ENCODE measurements around the gene PCNP. TPM values are rescaled to one million over a fixed set of nuclear protein-coding genes. Genes with fewer than 3 reads are reported as not detected.
A peak's percentile ranks its signal among the peaks of the same experiment; 100 is the strongest.

The PCNP gene
- total RNA-seq, 1 experiment from 2014 or later = 194 TPM

DNA sequence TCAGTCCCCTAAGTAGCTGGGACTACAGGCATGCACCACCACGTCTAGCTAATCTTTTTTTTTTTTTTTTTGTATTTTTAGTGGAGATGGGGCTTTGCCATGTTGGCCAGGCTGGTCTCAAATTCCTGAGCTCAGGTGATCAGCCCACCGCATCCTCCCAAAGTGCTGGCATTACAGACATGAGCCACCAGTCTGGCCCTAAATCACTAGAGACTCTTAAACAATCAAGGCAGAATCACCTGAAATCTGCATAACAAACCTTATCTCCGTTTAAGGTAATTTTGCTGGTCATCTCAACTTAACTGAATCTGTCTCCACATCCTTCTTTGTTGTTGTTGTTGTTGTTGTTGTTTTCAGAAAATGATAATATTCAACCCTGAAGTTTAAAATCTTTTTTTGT, 17.9 kb upstream of the PCNP start:
- ChIA-PET CTCF (no interaction called here), POLR2A (ENCODE audit: low non-redundant PET) (no interaction called here)
- Histone ChIP-seq H3K27ac (ENCODE audit: low read depth, low read length, poor library complexity, severe bottlenecking) (no peak overlapping the region), H3K9me3 (ENCODE audit: low read depth, low read length, poor library complexity, severe bottlenecking) (no peaks in the 10 kb centered on the region), H3K4me3 (ENCODE audit: low read depth, low read length, poor library complexity, severe bottlenecking) (no peak overlapping the region), H3K4me1 (ENCODE audit: insufficient read depth, low read length, poor library complexity, severe bottlenecking) (no peaks in the 10 kb centered on the region), H3K36me3 (ENCODE audit: insufficient read depth, low read length, poor library complexity, severe bottlenecking) (no peaks in the 10 kb centered on the region), H3K27me3 (replicated peaks; ENCODE audit: insufficient read depth, low read depth, low read length, poor library complexity) (no peaks in the 10 kb centered on the region)
- TF ChIP-seq, protein P1, sequence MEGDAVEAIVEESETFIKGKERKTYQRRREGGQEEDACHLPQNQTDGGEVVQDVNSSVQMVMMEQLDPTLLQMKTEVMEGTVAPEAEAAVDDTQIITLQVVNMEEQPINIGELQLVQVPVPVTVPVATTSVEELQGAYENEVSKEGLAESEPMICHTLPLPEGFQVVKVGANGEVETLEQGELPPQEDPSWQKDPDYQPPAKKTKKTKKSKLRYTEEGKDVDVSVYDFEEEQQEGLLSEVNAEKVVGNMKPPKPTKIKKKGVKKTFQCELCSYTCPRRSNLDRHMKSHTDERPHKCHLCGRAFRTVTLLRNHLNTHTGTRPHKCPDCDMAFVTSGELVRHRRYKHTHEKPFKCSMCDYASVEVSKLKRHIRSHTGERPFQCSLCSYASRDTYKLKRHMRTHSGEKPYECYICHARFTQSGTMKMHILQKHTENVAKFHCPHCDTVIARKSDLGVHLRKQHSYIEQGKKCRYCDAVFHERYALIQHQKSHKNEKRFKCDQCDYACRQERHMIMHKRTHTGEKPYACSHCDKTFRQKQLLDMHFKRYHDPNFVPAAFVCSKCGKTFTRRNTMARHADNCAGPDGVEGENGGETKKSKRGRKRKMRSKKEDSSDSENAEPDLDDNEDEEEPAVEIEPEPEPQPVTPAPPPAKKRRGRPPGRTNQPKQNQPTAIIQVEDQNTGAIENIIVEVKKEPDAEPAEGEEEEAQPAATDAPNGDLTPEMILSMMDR (conservative IDR thresholded peaks at IDR 0.05; ENCODE audit: low read depth, low read length) = no peak
- no peak for TF ChIP-seq EZH2 (IDR thresholded peaks at IDR 0.05; ENCODE audit: borderline replicate concordance, low read depth, low read length, poor library complexity, severe bottlenecking)
- no peak for DNase-seq (ENCODE audit: low spot score)
- no TSS peak for BruUV-seq (replicated peaks)
- intact Hi-C loops (cut with micrococcal nuclease; ENCODE audit: unreplicated experiment) = no loop called here

DNA sequence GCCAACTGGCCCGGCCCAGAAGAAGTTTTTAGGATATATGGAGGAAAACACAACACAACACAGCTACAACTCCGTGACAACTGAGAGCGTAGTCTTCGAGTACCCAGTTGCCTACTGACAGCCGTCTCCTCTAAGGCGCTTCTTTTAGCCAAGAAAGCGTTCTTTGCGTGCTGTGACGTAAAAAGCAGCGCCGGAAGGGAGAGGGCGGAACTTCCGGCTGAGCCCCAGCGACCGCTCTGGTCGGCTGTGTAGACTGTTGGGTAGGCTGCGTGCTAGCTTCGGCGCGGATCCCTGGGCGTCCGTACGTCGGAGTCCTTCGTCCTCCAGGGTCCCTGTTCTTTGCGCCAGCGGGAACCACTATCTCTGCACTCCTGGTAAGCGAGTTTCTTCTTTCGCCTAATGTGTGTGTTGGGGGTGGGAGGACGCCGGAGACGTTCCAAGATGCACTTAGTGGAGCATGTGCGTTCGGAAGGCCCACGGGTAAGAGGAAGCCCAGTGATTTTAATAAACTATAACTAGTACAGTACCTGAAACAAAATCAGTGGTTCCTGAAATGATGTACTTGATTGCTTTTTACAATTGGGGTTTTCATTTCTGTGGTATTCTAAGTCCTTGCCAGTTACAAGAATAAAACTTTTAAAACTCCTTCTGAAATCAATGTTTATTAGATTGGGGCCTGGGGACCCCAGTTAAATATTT, 12.2 kb upstream of the PCNP start, which contains the start of gene TRMT10C:
Gene TRMT10C, plus strand, starts transcription at position 239 of the 699 bp plus-strand sequence. CDS start 2,914 bp downstream, outside the sequence.
- ChIA-PET CTCF (interaction anchor here (0.5 to 0.7 kb wide), 2 partner anchors 12 to 1730 kb away, joined by 5 read pairs; partner anchors contain the start of gene PCNP), POLR2A (ENCODE audit: low non-redundant PET) (interaction anchor here (0.5 kb wide), 1 partner anchor 12 kb away, joined by 6 read pairs; no protein-coding TSS in a partner anchor)
- Histone ChIP-seq H3K27ac (ENCODE audit: low read depth, low read length, poor library complexity, severe bottlenecking) (peak within 1 kb of the TSS; percentile 87), H3K36me3 (ENCODE audit: insufficient read depth, low read length, poor library complexity, severe bottlenecking) (peaks cover 20% of the 10 kb centered on the region), H3K27me3 (replicated peaks; ENCODE audit: insufficient read depth, low read depth, low read length, poor library complexity) (no peaks in the 10 kb centered on the region), H3K9me3 (ENCODE audit: low read depth, low read length, poor library complexity, severe bottlenecking) (no peaks in the 10 kb centered on the region), H3K4me1 (ENCODE audit: insufficient read depth, low read length, poor library complexity, severe bottlenecking) (peaks cover 10% of the 10 kb centered on the region), H3K4me3 (ENCODE audit: low read depth, low read length, poor library complexity, severe bottlenecking) (peak within 1 kb of the TSS; percentile 86)
- peak; percentile 97 for DNase-seq (ENCODE audit: low spot score)
- intact Hi-C loops (cut with micrococcal nuclease; ENCODE audit: unreplicated experiment) = no loop called here
- BruUV-seq (replicated peaks) = TSS peak; percentile 63
- TF ChIP-seq EZH2 (IDR thresholded peaks at IDR 0.05; ENCODE audit: borderline replicate concordance, low read depth, low read length, poor library complexity, severe bottlenecking) = no peak
- TF ChIP-seq, protein P1 (conservative IDR thresholded peaks at IDR 0.05; ENCODE audit: low read depth, low read length) = no peak

DNA sequence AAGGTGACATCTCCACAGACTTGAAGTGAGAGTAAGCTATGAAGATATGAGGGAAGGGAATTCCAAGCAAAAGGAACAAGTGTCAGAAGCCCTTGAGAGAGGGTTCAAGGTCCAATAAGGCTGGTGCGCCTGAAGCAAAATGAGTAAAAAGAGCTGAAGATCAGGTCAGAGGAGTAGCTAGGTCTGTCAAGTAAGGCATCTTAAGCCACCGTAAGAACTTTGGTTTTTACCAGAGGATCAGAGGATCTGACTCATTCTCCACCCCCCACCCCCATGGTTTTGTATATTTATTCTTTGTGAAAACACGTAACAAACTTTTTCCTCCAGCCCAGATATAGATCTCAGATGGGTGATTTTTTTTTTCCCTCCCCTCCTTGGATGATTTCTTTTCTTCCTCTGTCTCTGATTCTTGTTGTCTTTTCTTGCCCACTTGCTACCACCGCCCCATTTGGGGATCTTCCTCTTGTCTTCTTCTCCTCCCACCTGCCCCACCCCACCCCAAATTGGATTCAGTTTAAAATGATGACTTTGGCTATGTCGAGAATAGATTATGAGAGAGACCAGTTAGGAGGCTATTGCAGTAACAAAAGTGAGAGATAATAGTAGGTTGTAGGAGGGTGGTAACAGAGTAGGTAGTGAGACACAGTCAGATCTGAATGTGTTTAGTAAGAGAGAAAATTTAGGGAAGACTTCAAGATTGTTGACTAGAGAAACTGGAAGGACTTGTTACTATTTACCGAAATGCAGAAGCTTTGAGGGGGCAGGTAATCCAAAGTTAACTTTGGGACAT, 6.3 kb upstream of the PCNP start:
- DNase-seq (ENCODE audit: low spot score) = no peak
- CTCF ChIA-PET = no interaction called here
- H3K27ac ChIP-seq (ENCODE audit: low read depth, low read length, poor library complexity, severe bottlenecking) = no peak overlapping the region
- no TSS peak for BruUV-seq (replicated peaks)
- POLR2A ChIA-PET (ENCODE audit: low non-redundant PET) = no interaction called here
- H3K27me3 ChIP-seq (replicated peaks; ENCODE audit: insufficient read depth, low read depth, low read length, poor library complexity) = no peaks in the 10 kb centered on the region
- TF ChIP-seq, protein P1 (conservative IDR thresholded peaks at IDR 0.05; ENCODE audit: low read depth, low read length) = no peak
- TF ChIP-seq EZH2 (IDR thresholded peaks at IDR 0.05; ENCODE audit: borderline replicate concordance, low read depth, low read length, poor library complexity, severe bottlenecking) = no peak
- no peaks in the 10 kb centered on the region for H3K9me3 ChIP-seq (ENCODE audit: low read depth, low read length, poor library complexity, severe bottlenecking)
- H3K4me1 ChIP-seq (ENCODE audit: insufficient read depth, low read length, poor library complexity, severe bottlenecking) = peaks cover 8% of the 10 kb centered on the region
- intact Hi-C loops (cut with micrococcal nuclease; ENCODE audit: unreplicated experiment) = no loop called here
- H3K4me3 ChIP-seq (ENCODE audit: low read depth, low read length, poor library complexity, severe bottlenecking) = no peak overlapping the region
- peaks cover 20% of the 10 kb centered on the region for H3K36me3 ChIP-seq (ENCODE audit: insufficient read depth, low read length, poor library complexity, severe bottlenecking)
